GM12875 (cell line): Measurements from ENCODE around the gene STK16.

Experiments used
- H3K4me3 ChIP-seq: one replicate; pipeline ENCODE4 v1.5.1; 2011; ENCODE audit warnings: low read depth, low read length, control low read depth
- CTCF ChIP-seq: IDR thresholded peaks from 2 replicates; pipeline ENCODE4 v1.5.1; 2011; ENCODE audit warnings: low read depth, mild to moderate bottlenecking, control low read depth, inconsistent platforms, low read length, moderate library complexity, borderline replicate concordance; ENCODE audit not compliant: insufficient read depth

STK16 gene

DNA sequence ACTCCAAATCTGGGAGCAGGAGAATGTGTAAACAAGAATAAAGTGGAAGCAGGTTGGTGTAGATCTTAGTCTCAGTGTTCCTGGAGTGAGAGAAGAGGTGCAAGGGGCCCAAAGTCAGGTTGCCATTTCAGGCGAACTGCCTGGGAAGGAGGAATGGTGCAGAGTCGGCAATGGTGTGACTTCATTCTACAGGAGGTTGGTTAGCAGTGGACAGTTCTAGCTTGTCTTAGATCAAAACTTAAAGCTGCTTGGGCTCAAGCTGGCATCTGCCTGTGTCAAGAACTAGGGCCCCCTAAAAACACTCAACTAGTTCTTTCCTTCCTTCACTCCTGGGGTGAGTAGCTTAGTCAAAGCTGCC lies 3.5 kb downstream of the STK16 start:
- TF ChIP-seq CTCF = no peak
- H3K4me3 ChIP-seq = no peak overlapping the region

GRCh38 chr2:219249203-219249980 lies 4.1 kb downstream of the STK16 start:
- H3K4me3 ChIP-seq = no peak overlapping the region
- TF ChIP-seq CTCF = no peak

GRCh38 chr2:219250049-219250781 lies 4.9 kb downstream of the STK16 start:
- H3K4me3 ChIP-seq = no peak overlapping the region
- TF ChIP-seq CTCF = no peak

GRCh38 chr2:219251656-219252055 lies 6.4 kb downstream of the STK16 start:
- no peak overlapping the region for H3K4me3 ChIP-seq
- TF ChIP-seq CTCF = no peak

- no peak for TF ChIP-seq CTCF
- H3K4me3 ChIP-seq = peak overlapping the region; percentile 73
These were observed 6.8 kb downstream of the STK16 start for GRCh38 chr2:219252084-219252483.

GRCh38 chr2:219252570-219252899 lies 7.3 kb downstream of the STK16 start:
- no peak for TF ChIP-seq CTCF
- peak overlapping the region; percentile 73 for H3K4me3 ChIP-seq
